GM13976 (cell line): ENCODE measurements around the gene TSC22D4.
A peak's percentile ranks its signal among the peaks of the same experiment; 100 is the strongest.

Source experiments
- DNase-seq: peaks from one replicate; pipeline ENCODE4 v3.0.0; 2012; ENCODE audit warnings: low spot score
- CTCF ChIP-seq: IDR thresholded peaks from 2 replicates; pipeline ENCODE4 v1.5.1; 2012; ENCODE audit warnings: borderline replicate concordance, mild to moderate bottlenecking; ENCODE audit not compliant: insufficient read depth; ENCODE audit errors: extremely low read depth, missing control alignments, control extremely low read depth
- in situ Hi-C: fragments of 300-500 bp; cut with MboI; formaldehyde crosslinking; loops from one replicate; pipeline ENCODE4 v1.12.0; 2022; ENCODE audit warnings: low sequenced_read_pairs, mixed read lengths, inconsistent platforms; ENCODE audit not compliant: unreplicated experiment

The TSC22D4 gene

GRCh38 chr7:100471021-100471420, 8.0 kb downstream of the TSC22D4 start:
- no peak for TF ChIP-seq CTCF
- DNase-seq = no peak
- in situ Hi-C loops = loop anchor here (25.0 kb wide), 2 partner anchors 91 to 391 kb away; partner anchors contain the start of genes SAP25, SLC12A9 and TRIP6

- in situ Hi-C loops = loop anchor here (25.0 kb wide), 2 partner anchors 93 to 393 kb away; partner anchors contain the start of genes SAP25, SLC12A9 and TRIP6
- peak; percentile 92 for DNase-seq
- peak; percentile 91 for TF ChIP-seq CTCF
Measured at GRCh38 chr7:100469227-100470044, 9.6 kb downstream of the TSC22D4 start.

- in situ Hi-C loops = loop anchor here (25.0 kb wide), 2 partner anchors 94 to 394 kb away; partner anchors contain the start of genes SAP25, SLC12A9 and TRIP6
- TF ChIP-seq CTCF = no peak
Measured at GRCh38 chr7:100467638-100468373, 11.2 kb downstream of the TSC22D4 start.

GRCh38 chr7:100466653-100467605, 12.1 kb downstream of the TSC22D4 start:
- TF ChIP-seq CTCF = no peak
- in situ Hi-C loops = loop anchor here (25.0 kb wide), 2 partner anchors 95 to 395 kb away; partner anchors contain the start of genes SAP25, SLC12A9 and TRIP6
- no peak for DNase-seq

More at GRCh38 chr7:100467638-100468373, 11.2 kb downstream of the TSC22D4 start:
- no peak for DNase-seq

- no peak for DNase-seq
- in situ Hi-C loops = loop anchor here (25.0 kb wide), 2 partner anchors 96 to 396 kb away; partner anchors contain the start of genes SAP25, SLC12A9 and TRIP6
- TF ChIP-seq CTCF = peak; percentile 15
Measured at GRCh38 chr7:100465702-100466311, 13.2 kb downstream of the TSC22D4 start.
